ENCODE results near the gene CACNA1A. TPM values are rescaled to one million over a fixed set of nuclear protein-coding genes. Genes with fewer than 3 reads are reported as not detected.

The CACNA1A gene
- total RNA-seq, 1 donor from 2014 or later, result 8.6 TPM

DNA sequence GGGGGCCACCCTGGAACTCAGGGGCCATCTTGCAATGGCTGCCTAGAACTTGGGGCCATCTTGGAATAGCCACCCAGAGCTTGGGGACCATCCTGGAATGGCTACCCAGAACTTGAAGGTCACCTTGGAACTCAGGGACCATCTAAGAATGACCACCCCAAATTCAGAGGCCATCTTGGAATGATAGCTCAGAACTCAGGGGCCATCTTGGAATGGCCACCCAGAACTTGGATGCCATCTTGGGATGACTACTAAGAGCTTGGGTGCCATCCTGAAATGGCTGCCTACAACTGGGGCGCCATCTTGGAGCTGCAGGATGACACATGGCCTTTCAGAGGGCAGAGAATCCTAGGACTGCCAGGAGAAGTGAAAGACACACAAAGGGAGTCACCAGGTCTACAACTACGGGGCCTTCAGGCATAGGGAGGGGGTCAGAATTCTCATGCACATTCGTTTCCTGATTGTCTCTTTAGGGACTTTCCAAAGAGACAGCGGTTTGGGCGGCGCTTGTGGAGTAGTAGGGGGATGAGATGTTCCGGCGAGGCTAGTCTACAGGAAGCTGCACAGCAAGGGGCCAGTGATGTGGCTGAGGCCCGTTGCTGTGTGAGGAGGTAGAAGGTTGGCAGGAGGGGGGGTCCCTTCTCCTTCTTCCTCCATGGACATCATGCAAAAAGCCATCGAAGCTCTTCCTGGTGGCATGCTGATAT lies 231.1 kb downstream of the CACNA1A start:
- Histone ChIP-seq H3K4me3 (no peak overlapping the region), H3K36me3 (no peaks in the 10 kb centered on the region), H3K9me3 (no peaks in the 10 kb centered on the region), H3K27me3 (no peaks in the 10 kb centered on the region), H3K27ac (no peak overlapping the region), H3K4me1 (no peaks in the 10 kb centered on the region)
- no peak for DNase-seq (ENCODE audit: extremely low spot score in 2 of 2)
- intact Hi-C loops (cut with DNase I), result no loop called here
- TF ChIP-seq CTCF (IDR thresholded peaks at IDR 0.05), result no peak
- TF ChIP-seq POLR2AphosphoS5 (IDR thresholded peaks at IDR 0.05; ENCODE audit: insufficient read depth in 1 of 2, low read depth in 1 of 2), result no peak
- no peak for TF ChIP-seq POLR2A (IDR thresholded peaks at IDR 0.05)

DNA sequence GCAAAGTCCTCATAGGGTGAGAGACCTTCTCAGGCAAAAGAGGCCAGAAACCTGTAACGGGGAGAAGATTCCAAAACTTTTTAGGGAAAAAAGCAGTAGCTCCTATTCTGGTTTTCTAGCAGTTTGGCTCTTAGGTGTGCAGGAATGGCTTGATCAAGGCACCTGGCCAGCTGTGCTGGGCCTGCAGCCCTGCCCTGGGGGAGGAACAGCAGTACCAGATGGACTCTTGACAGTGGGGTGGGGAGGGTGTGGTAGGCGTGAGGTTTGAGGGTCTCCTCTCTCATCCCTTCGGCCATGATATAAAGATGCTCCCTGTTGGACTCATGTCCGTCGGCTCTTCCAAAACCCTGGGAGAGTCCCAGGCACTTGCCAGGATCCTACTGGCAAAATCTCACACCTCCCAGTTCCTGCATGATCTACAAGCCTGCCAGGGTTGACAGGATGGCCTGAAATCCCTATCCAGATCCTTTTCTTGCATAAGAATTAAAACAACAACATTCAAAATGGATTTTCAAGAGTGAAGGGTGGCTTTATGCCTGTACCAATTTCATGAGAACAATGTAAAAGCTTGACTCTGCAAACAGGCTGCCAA lies 235.7 kb downstream of the CACNA1A start:
- Histone ChIP-seq H3K9me3 (no peaks in the 10 kb centered on the region), H3K27me3 (no peaks in the 10 kb centered on the region), H3K36me3 (no peaks in the 10 kb centered on the region), H3K4me1 (no peaks in the 10 kb centered on the region), H3K4me3 (no peak overlapping the region), H3K27ac (no peak overlapping the region)
- intact Hi-C loops (cut with DNase I), result no loop called here
- no peak for DNase-seq (ENCODE audit: extremely low spot score in 2 of 2)
- TF ChIP-seq CTCF (IDR thresholded peaks at IDR 0.05) (no peak), POLR2AphosphoS5 (IDR thresholded peaks at IDR 0.05; ENCODE audit: insufficient read depth in 1 of 2, low read depth in 1 of 2) (no peak), POLR2A (IDR thresholded peaks at IDR 0.05) (no peak)

DNA sequence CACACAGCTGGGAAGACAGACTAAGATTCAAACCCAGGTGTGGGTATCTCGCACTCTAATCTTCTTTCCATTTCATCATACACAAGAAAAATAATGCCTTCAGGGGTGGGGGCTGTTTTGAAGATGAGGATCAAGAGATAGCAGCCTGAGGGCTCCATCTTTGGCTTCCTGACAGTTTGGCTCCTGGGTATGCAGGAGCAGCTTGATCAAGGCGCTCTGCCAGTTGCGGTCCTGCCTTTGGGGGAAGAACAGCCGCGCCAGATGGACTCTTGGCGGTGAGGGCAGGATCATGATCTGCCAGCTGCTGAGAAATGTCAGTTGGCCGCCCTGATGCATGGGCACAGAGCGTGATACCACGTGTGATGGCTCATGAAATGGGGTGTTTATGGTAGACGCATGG lies 236.9 kb downstream of the CACNA1A start:
- Histone ChIP-seq H3K27me3 (no peaks in the 10 kb centered on the region), H3K9me3 (no peaks in the 10 kb centered on the region), H3K36me3 (no peaks in the 10 kb centered on the region), H3K4me3 (no peak overlapping the region), H3K27ac (no peak overlapping the region), H3K4me1 (no peaks in the 10 kb centered on the region)
- intact Hi-C loops (cut with DNase I), result no loop called here
- no peak for DNase-seq (ENCODE audit: extremely low spot score in 2 of 2)
- no peak for TF ChIP-seq POLR2A (IDR thresholded peaks at IDR 0.05)
- no peak for TF ChIP-seq CTCF (IDR thresholded peaks at IDR 0.05)
- TF ChIP-seq POLR2AphosphoS5 (IDR thresholded peaks at IDR 0.05; ENCODE audit: insufficient read depth in 1 of 2, low read depth in 1 of 2), result no peak

- intact Hi-C loops (cut with DNase I), result no loop called here
- no peaks in the 10 kb centered on the region for H3K4me1 ChIP-seq
- no peaks in the 10 kb centered on the region for H3K9me3 ChIP-seq
- no peak for DNase-seq (ENCODE audit: extremely low spot score in 2 of 2)
- H3K36me3 ChIP-seq, result no peaks in the 10 kb centered on the region
- TF ChIP-seq CTCF (IDR thresholded peaks at IDR 0.05), result no peak
- no peak for TF ChIP-seq POLR2A (IDR thresholded peaks at IDR 0.05)
- TF ChIP-seq POLR2AphosphoS5 (IDR thresholded peaks at IDR 0.05; ENCODE audit: insufficient read depth in 1 of 2, low read depth in 1 of 2), result no peak
- no peak overlapping the region for H3K27ac ChIP-seq
- no peaks in the 10 kb centered on the region for H3K27me3 ChIP-seq
- H3K4me3 ChIP-seq, result no peak overlapping the region
Measured at GRCh38 chr19:13267889-13268288, 238.4 kb downstream of the CACNA1A start.

- Histone ChIP-seq H3K4me1 (no peaks in the 10 kb centered on the region), H3K27me3 (no peaks in the 10 kb centered on the region), H3K36me3 (no peaks in the 10 kb centered on the region), H3K9me3 (no peaks in the 10 kb centered on the region), H3K4me3 (no peak overlapping the region), H3K27ac (no peak overlapping the region)
- DNase-seq (ENCODE audit: extremely low spot score in 2 of 2), result no peak
- intact Hi-C loops (cut with DNase I), result no loop called here
- TF ChIP-seq CTCF (IDR thresholded peaks at IDR 0.05), result no peak
- TF ChIP-seq POLR2AphosphoS5 (IDR thresholded peaks at IDR 0.05; ENCODE audit: insufficient read depth in 1 of 2, low read depth in 1 of 2), result no peak
- TF ChIP-seq POLR2A (IDR thresholded peaks at IDR 0.05), result no peak
Measured at GRCh38 chr19:13267131-13267530, 239.1 kb downstream of the CACNA1A start.
